ENCODE results near the gene CRYBA1.

The CRYBA1 gene

GRCh38 chr17:29283496-29283895, 36.8 kb downstream of the CRYBA1 start:
- DNase-seq (ENCODE audit: low read depth, low spot score): no peak
- Histone ChIP-seq H3K36me3 (ENCODE audit: insufficient read depth, insufficient read length, low read length) (peaks cover 79% of the 10 kb centered on the region), H3K9ac (ENCODE audit: insufficient read length, low read depth) (no peak overlapping the region)

GRCh38 chr17:29283961-29284360, 37.3 kb downstream of the CRYBA1 start:
- Histone ChIP-seq H3K4me3 (ENCODE audit: insufficient read length, low read depth) (no peak overlapping the region), H3K9ac (ENCODE audit: insufficient read length, low read depth) (no peak overlapping the region), H3K36me3 (ENCODE audit: insufficient read depth, insufficient read length, low read length) (peaks cover 79% of the 10 kb centered on the region), H3K9me3 (ENCODE audit: insufficient read depth, low read length) (peaks cover 6% of the 10 kb centered on the region; the same call in 1 of the 2 replicates), H3K27me3 (ENCODE audit: insufficient read depth, insufficient read length) (no peaks in the 10 kb centered on the region), H3K4me1 (ENCODE audit: insufficient read depth, insufficient read length) (no peaks in the 10 kb centered on the region)
- no peak for DNase-seq (ENCODE audit: low read depth, low spot score)
- TF ChIP-seq SUZ12 (IDR thresholded peaks at IDR 0.05; ENCODE audit: extremely low read depth, insufficient read depth, insufficient read length): no peak
- no peak for TF ChIP-seq YY1 (IDR thresholded peaks at IDR 0.05; ENCODE audit: insufficient read depth, insufficient read length)
- no peak for TF ChIP-seq ZNF274 (IDR thresholded peaks at IDR 0.05; ENCODE audit: low read depth, low read length)

More at GRCh38 chr17:29283496-29283895, 36.8 kb downstream of the CRYBA1 start:
- Histone ChIP-seq H3K4me1 (ENCODE audit: insufficient read depth, insufficient read length) (no peaks in the 10 kb centered on the region), H3K9me3 (ENCODE audit: insufficient read depth, low read length) (peaks cover 6% of the 10 kb centered on the region; the same call in 1 of the 2 replicates), H3K4me3 (ENCODE audit: insufficient read length, low read depth) (no peak overlapping the region), H3K27me3 (ENCODE audit: insufficient read depth, insufficient read length) (no peaks in the 10 kb centered on the region)
- TF ChIP-seq YY1 (IDR thresholded peaks at IDR 0.05; ENCODE audit: insufficient read depth, insufficient read length) (no peak), ZNF274 (IDR thresholded peaks at IDR 0.05; ENCODE audit: low read depth, low read length) (no peak), SUZ12 (IDR thresholded peaks at IDR 0.05; ENCODE audit: extremely low read depth, insufficient read depth, insufficient read length) (no peak)

GRCh38 chr17:29289852-29290251, 43.2 kb downstream of the CRYBA1 start:
- Histone ChIP-seq H3K9me3 (ENCODE audit: insufficient read depth, low read length) (no peaks in the 10 kb centered on the region), H3K9ac (ENCODE audit: insufficient read length, low read depth) (no peak overlapping the region), H3K27me3 (ENCODE audit: insufficient read depth, insufficient read length) (no peaks in the 10 kb centered on the region), H3K36me3 (ENCODE audit: insufficient read depth, insufficient read length, low read length) (peaks cover 64% of the 10 kb centered on the region), H3K4me1 (ENCODE audit: insufficient read depth, insufficient read length) (peaks cover 3% of the 10 kb centered on the region), H3K4me3 (ENCODE audit: insufficient read length, low read depth) (no peak overlapping the region)
- TF ChIP-seq SUZ12 (IDR thresholded peaks at IDR 0.05; ENCODE audit: extremely low read depth, insufficient read depth, insufficient read length) (no peak), ZNF274 (IDR thresholded peaks at IDR 0.05; ENCODE audit: low read depth, low read length) (no peak), YY1 (IDR thresholded peaks at IDR 0.05; ENCODE audit: insufficient read depth, insufficient read length) (no peak)
- DNase-seq (ENCODE audit: low read depth, low spot score): no peak

GRCh38 chr17:29291163-29291752, 44.6 kb downstream of the CRYBA1 start:
- H3K9me3 ChIP-seq (ENCODE audit: insufficient read depth, low read length): no peaks in the 10 kb centered on the region
- H3K9ac ChIP-seq (ENCODE audit: insufficient read length, low read depth): peak overlapping the region; percentile 82
- peak overlapping the region; percentile 68 for H3K4me3 ChIP-seq (ENCODE audit: insufficient read length, low read depth)
- H3K4me1 ChIP-seq (ENCODE audit: insufficient read depth, insufficient read length): peaks cover 3% of the 10 kb centered on the region
- peaks cover 53% of the 10 kb centered on the region for H3K36me3 ChIP-seq (ENCODE audit: insufficient read depth, insufficient read length, low read length)
- TF ChIP-seq ZNF274 (IDR thresholded peaks at IDR 0.05; ENCODE audit: low read depth, low read length) (no peak), YY1 (IDR thresholded peaks at IDR 0.05; ENCODE audit: insufficient read depth, insufficient read length) (no peak), SUZ12 (IDR thresholded peaks at IDR 0.05; ENCODE audit: extremely low read depth, insufficient read depth, insufficient read length) (no peak)
- no peaks in the 10 kb centered on the region for H3K27me3 ChIP-seq (ENCODE audit: insufficient read depth, insufficient read length)
- no peak for DNase-seq (ENCODE audit: low read depth, low spot score)

GRCh38 chr17:29292071-29292991, 45.7 kb downstream of the CRYBA1 start:
- Histone ChIP-seq H3K9me3 (ENCODE audit: insufficient read depth, low read length) (no peaks in the 10 kb centered on the region), H3K9ac (ENCODE audit: insufficient read length, low read depth) (peak overlapping the region; percentile 99), H3K4me3 (ENCODE audit: insufficient read length, low read depth) (peak overlapping the region; percentile 95), H3K4me1 (ENCODE audit: insufficient read depth, insufficient read length) (peaks cover 3% of the 10 kb centered on the region), H3K36me3 (ENCODE audit: insufficient read depth, insufficient read length, low read length) (peaks cover 43% of the 10 kb centered on the region), H3K27me3 (ENCODE audit: insufficient read depth, insufficient read length) (no peaks in the 10 kb centered on the region)
- DNase-seq (ENCODE audit: low read depth, low spot score): no peak
- no peak for TF ChIP-seq SUZ12 (IDR thresholded peaks at IDR 0.05; ENCODE audit: extremely low read depth, insufficient read depth, insufficient read length)
- TF ChIP-seq YY1 (IDR thresholded peaks at IDR 0.05; ENCODE audit: insufficient read depth, insufficient read length): no peak
- no peak for TF ChIP-seq ZNF274 (IDR thresholded peaks at IDR 0.05; ENCODE audit: low read depth, low read length)

- TF ChIP-seq ZNF274 (IDR thresholded peaks at IDR 0.05; ENCODE audit: low read depth, low read length) (no peak), SUZ12 (IDR thresholded peaks at IDR 0.05; ENCODE audit: extremely low read depth, insufficient read depth, insufficient read length) (no peak), YY1 (IDR thresholded peaks at IDR 0.05; ENCODE audit: insufficient read depth, insufficient read length) (peak; percentile 54)
- no peaks in the 10 kb centered on the region for H3K9me3 ChIP-seq (ENCODE audit: insufficient read depth, low read length)
- no peaks in the 10 kb centered on the region for H3K27me3 ChIP-seq (ENCODE audit: insufficient read depth, insufficient read length)
- H3K4me1 ChIP-seq (ENCODE audit: insufficient read depth, insufficient read length): peaks cover 3% of the 10 kb centered on the region
- peak overlapping the region; percentile 95 for H3K4me3 ChIP-seq (ENCODE audit: insufficient read length, low read depth)
- DNase-seq (ENCODE audit: low read depth, low spot score): no peak
- peaks cover 34% of the 10 kb centered on the region for H3K36me3 ChIP-seq (ENCODE audit: insufficient read depth, insufficient read length, low read length)
- peak overlapping the region; percentile 99 for H3K9ac ChIP-seq (ENCODE audit: insufficient read length, low read depth)
These were observed 46.6 kb downstream of the CRYBA1 start for GRCh38 chr17:29292992-29293889.

All from NT2/D1 (cell line).